HepG2 (cell line): ENCODE results near the gene NUDCD3. TPM values are rescaled to one million over a fixed set of nuclear protein-coding genes. Genes with fewer than 3 reads are reported as not detected.
A peak's percentile ranks its signal among the peaks of the same experiment; 100 is the strongest.

Experiments used
- E2F5 ChIP-seq: sonication (generic); formaldehyde crosslinking; conservative IDR thresholded peaks from 2 replicates; pipeline ENCODE4 v1.4.0; 2020; ENCODE audit warnings: missing genetic modification reagents
- FOXK2 ChIP-seq: fragments of 450-650 bp; IDR thresholded peaks from 2 replicates; pipeline ENCODE4 v1.6.1; 2016
- HOXA3 ChIP-seq: sonication (generic); formaldehyde crosslinking; IDR thresholded peaks from 2 replicates; pipeline ENCODE4 v1.5.0; 2020; ENCODE audit warnings: missing genetic modification reagents
- MEIS2 ChIP-seq: sonication (generic); formaldehyde crosslinking; IDR thresholded peaks from 2 replicates; pipeline ENCODE4 v1.9.0; 2021; ENCODE audit warnings: mild to moderate bottlenecking, missing genetic modification reagents
- MTA1 ChIP-seq: sonication (generic); formaldehyde crosslinking; IDR thresholded peaks from 2 replicates; pipeline ENCODE4 v1.4.0; 2020; ENCODE audit warnings: missing genetic modification reagents, mild to moderate bottlenecking, borderline replicate concordance
- SMAD3 ChIP-seq: sonication (generic); formaldehyde crosslinking; IDR thresholded peaks from 2 replicates; pipeline ENCODE4 v1.4.0; 2020; ENCODE audit warnings: missing genetic modification reagents
- SMC3 ChIP-seq: IDR thresholded peaks from 2 replicates; pipeline ENCODE4 v1.6.1; 2011; ENCODE audit warnings: low read length, improper control_type of control experiment
- STAG1 ChIP-seq: sonication (generic); formaldehyde crosslinking; IDR thresholded peaks from 2 replicates; pipeline ENCODE4 v1.4.0; 2020; ENCODE audit warnings: missing genetic modification reagents
- ZBTB33 ChIP-seq: sonication (generic); formaldehyde crosslinking; IDR thresholded peaks from 2 replicates; pipeline ENCODE4 v1.4.0; 2020; ENCODE audit warnings: missing genetic modification reagents
- polyA plus RNA-seq, 8 experiments: library from polyadenylated mRNA; depleted of rRNA in 3 of 8; stranded (reverse) in 7 of 8; unstranded in 1 of 8; fragments of >200 nt; fragmentation: Illumina TruSeq in 4 of 8; extraction: Trizol in 4 of 8; gene quantifications; 2 replicates each; pipeline versions ENCODE4 v1.2.1 to v1.2.3, GENCODE V29; 2011 to 2016; ENCODE audit warnings: low read depth in 4 of 8, missing spikeins in 1 of 8, mixed read lengths in 1 of 8; ENCODE audit not compliant: insufficient read depth in 1 of 8
- total RNA-seq, 5 experiments: library from RNA; depleted of rRNA; stranded (reverse); fragments of >200 nt; fragmentation: Illumina TruSeq; extraction: Trizol; gene quantifications; 2 replicates each; pipeline ENCODE4 v1.2.3, GENCODE V29; 2016; ENCODE audit warnings: low read depth in 1 of 5
- TF ChIP-seq, protein P1 (sequence below): sonication (generic); formaldehyde crosslinking; IDR thresholded peaks from 2 replicates; pipeline ENCODE4 v1.4.0; 2020; ENCODE audit warnings: mild to moderate bottlenecking, low read depth, missing genetic modification reagents
- TF ChIP-seq, protein P2 (sequence below), 2 experiments: fragments of 450-650 bp in 1 of 2; sonication (generic) in 1 of 2; formaldehyde crosslinking in 1 of 2; IDR thresholded peaks; 2 replicates each; pipeline versions ENCODE4 v1.6.1 to v1.8.0; 2016 to 2022; ENCODE audit warnings: antibody characterized with exemption in 1 of 2, mild to moderate bottlenecking in 1 of 2, missing genetic modification reagents in 1 of 2
- TF ChIP-seq, protein P3 (sequence below): sonication (generic); formaldehyde crosslinking; IDR thresholded peaks from 2 replicates; pipeline ENCODE4 v1.5.0; 2020; ENCODE audit warnings: mild to moderate bottlenecking, missing genetic modification reagents, borderline replicate concordance

The NUDCD3 gene
- total and polyA plus RNA-seq, 2 of the 13 experiments (the other 11 are each of a cell fraction or from before 2014, with no cell fraction given) = 20.8 to 49.9 TPM

- TF ChIP-seq HOXA3 (CRISPR knock-in tag) (no peak), E2F5 (CRISPR knock-in tag) (no peak), MEIS2 (CRISPR knock-in tag) (no peak), STAG1 (CRISPR knock-in tag) (peak; percentile 95), MTA1 (no peak), ZBTB33 (peak; percentile 31; the same call in 1 of the 2 replicates), SMAD3 (CRISPR knock-in tag) (no peak), FOXK2 (no peak), SMC3 (peak; percentile 89)
- TF ChIP-seq, protein P1, sequence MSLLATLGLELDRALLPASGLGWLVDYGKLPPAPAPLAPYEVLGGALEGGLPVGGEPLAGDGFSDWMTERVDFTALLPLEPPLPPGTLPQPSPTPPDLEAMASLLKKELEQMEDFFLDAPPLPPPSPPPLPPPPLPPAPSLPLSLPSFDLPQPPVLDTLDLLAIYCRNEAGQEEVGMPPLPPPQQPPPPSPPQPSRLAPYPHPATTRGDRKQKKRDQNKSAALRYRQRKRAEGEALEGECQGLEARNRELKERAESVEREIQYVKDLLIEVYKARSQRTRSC = no peak
- TF ChIP-seq, protein P2, sequence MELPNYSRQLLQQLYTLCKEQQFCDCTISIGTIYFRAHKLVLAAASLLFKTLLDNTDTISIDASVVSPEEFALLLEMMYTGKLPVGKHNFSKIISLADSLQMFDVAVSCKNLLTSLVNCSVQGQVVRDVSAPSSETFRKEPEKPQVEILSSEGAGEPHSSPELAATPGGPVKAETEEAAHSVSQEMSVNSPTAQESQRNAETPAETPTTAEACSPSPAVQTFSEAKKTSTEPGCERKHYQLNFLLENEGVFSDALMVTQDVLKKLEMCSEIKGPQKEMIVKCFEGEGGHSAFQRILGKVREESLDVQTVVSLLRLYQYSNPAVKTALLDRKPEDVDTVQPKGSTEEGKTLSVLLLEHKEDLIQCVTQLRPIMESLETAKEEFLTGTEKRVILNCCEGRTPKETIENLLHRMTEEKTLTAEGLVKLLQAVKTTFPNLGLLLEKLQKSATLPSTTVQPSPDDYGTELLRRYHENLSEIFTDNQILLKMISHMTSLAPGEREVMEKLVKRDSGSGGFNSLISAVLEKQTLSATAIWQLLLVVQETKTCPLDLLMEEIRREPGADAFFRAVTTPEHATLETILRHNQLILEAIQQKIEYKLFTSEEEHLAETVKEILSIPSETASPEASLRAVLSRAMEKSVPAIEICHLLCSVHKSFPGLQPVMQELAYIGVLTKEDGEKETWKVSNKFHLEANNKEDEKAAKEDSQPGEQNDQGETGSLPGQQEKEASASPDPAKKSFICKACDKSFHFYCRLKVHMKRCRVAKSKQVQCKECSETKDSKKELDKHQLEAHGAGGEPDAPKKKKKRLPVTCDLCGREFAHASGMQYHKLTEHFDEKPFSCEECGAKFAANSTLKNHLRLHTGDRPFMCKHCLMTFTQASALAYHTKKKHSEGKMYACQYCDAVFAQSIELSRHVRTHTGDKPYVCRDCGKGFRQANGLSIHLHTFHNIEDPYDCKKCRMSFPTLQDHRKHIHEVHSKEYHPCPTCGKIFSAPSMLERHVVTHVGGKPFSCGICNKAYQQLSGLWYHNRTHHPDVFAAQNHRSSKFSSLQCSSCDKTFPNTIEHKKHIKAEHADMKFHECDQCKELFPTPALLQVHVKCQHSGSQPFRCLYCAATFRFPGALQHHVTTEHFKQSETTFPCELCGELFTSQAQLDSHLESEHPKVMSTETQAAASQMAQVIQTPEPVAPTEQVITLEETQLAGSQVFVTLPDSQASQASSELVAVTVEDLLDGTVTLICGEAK (IDR thresholded peaks at IDR 0.05) = no peak
- TF ChIP-seq, protein P2 (CRISPR knock-in tag; IDR thresholded peaks at IDR 0.05) = no peak
- TF ChIP-seq, protein P3, sequence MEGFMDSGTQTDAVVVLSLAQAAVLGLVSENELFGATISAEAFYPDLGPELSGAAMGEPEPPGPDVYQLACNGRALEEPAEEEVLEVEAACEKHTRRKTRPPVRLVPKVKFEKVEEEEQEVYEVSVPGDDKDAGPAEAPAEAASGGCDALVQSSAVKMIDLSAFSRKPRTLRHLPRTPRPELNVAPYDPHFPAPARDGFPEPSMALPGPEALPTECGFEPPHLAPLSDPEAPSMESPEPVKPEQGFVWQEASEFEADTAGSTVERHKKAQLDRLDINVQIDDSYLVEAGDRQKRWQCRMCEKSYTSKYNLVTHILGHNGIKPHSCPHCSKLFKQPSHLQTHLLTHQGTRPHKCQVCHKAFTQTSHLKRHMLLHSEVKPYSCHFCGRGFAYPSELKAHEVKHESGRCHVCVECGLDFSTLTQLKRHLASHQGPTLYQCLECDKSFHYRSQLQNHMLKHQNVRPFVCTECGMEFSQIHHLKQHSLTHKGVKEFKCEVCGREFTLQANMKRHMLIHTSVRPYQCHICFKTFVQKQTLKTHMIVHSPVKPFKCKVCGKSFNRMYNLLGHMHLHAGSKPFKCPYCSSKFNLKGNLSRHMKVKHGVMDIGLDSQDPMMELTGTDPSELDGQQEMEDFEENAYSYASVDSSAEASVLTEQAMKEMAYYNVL = no peak
These were observed 13.2 kb downstream of the NUDCD3 start (continued) for GRCh38 chr7:44477063-44477830.
